ENCODE measurements around the gene PALM. TPM values are rescaled to one million over a fixed set of nuclear protein-coding genes. Genes with fewer than 3 reads are reported as not detected.
A peak's percentile ranks its signal among the peaks of the same experiment; 100 is the strongest.
"Not testable (repeated sequence)": the region's sequence is repeated elsewhere in the genome, so short reads cannot be mapped to it uniquely, and the experiment has no call there.

PALM gene
- total and polyA plus RNA-seq, 7 donors: 4.9 to 17.9 (median 9.5) TPM

GRCh38 chr19:690203-690602 lies 18.5 kb upstream of the PALM start:
- Histone ChIP-seq H3K27me3 (ENCODE audit: insufficient read depth in 3 of 3, low read length in 2 of 3) (peaks cover 0 to 6% (median 4%) of the 10 kb centered on the region in 3 donors), H3K9me3 (no peaks in the 10 kb centered on the region), H3K4me1 (no peaks in the 10 kb centered on the region), H3K27ac (no peak overlapping the region), H3K36me3 (ENCODE audit: insufficient read depth in 1 of 2, low read depth in 1 of 2) (no peaks in the 10 kb centered on the region), H3K4me3 (no peak overlapping the region)
- intact Hi-C loops (cut with DNase I): no loop called here
- ATAC-seq (no peak), DNase-seq (no peak)
- TF ChIP-seq, protein P1, sequence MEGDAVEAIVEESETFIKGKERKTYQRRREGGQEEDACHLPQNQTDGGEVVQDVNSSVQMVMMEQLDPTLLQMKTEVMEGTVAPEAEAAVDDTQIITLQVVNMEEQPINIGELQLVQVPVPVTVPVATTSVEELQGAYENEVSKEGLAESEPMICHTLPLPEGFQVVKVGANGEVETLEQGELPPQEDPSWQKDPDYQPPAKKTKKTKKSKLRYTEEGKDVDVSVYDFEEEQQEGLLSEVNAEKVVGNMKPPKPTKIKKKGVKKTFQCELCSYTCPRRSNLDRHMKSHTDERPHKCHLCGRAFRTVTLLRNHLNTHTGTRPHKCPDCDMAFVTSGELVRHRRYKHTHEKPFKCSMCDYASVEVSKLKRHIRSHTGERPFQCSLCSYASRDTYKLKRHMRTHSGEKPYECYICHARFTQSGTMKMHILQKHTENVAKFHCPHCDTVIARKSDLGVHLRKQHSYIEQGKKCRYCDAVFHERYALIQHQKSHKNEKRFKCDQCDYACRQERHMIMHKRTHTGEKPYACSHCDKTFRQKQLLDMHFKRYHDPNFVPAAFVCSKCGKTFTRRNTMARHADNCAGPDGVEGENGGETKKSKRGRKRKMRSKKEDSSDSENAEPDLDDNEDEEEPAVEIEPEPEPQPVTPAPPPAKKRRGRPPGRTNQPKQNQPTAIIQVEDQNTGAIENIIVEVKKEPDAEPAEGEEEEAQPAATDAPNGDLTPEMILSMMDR (IDR thresholded peaks at IDR 0.05): no peak
- WGBS, 3 donors: 57 to 65% (median 59%) methylated on average over 17 to 18 of the region's 18 CpGs

DNA sequence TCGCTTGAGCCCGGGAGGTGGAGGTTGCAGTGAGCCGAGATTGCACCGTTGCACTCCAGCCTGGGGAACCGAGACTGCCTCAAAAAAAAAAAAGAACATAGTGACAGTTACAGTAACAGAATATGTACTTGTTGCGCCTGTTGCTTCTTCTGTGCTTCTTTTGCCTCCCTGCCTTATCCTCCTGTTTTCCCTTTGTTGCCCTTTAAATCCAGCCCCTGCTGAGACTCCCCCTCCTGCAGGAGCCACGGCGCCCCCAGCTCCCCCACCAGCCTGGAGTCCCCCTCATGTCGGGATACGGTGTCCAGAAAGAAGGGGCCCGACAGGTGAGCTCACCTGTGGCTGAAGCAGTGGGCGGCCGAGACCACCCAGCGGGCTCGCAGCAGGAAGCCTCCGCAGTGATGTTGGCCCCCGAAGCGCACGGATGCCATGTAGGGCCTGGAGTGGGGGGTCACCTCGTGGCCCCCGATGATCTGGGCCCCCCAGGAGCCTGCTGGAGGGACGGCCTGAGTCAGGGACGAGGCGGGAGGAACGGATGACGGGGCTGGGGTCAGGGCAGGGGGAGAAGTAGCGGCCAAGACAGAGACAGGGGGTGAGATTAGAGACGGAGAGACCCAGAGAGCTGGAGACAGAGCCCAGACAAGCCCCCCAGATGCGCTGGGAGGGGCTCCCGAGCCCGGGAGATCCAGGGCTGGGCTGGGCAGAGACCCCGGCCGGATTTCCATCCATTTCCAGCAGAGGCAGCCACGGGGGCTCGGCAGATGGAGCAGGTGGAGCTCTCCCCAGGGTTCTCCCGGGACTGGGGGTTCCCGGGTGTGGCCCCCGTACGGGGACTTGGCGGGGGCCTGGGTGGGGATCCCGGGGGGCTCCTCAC lies 14.0 kb upstream of the PALM start:
- peaks cover 0 to 40% (median 7%) of the 10 kb centered on the region in 3 donors for H3K27me3 ChIP-seq (ENCODE audit: insufficient read depth in 3 of 3, low read length in 2 of 3)
- TF ChIP-seq, protein P1 (IDR thresholded peaks at IDR 0.05): no peak
- DNase-seq (no peak), ATAC-seq (no peak)
- H3K4me1 ChIP-seq: no peaks in the 10 kb centered on the region
- no peak overlapping the region for H3K4me3 ChIP-seq
- no peak overlapping the region for H3K27ac ChIP-seq
- H3K9me3 ChIP-seq: no peaks in the 10 kb centered on the region
- intact Hi-C loops (cut with DNase I): no loop called here
- 33 to 41% (median 35%) methylated on average over 39 to 41 of the region's 41 CpGs for WGBS, 3 donors
- H3K36me3 ChIP-seq (ENCODE audit: insufficient read depth in 1 of 2, low read depth in 1 of 2): no peaks in the 10 kb centered on the region

- intact Hi-C loops (cut with DNase I): no loop called here
- H3K27me3 ChIP-seq (ENCODE audit: insufficient read depth in 3 of 3, low read length in 2 of 3): peaks cover 0 to 41% (median 7%) of the 10 kb centered on the region in 3 donors
- TF ChIP-seq, protein P1 (IDR thresholded peaks at IDR 0.05): no peak
- no peaks in the 10 kb centered on the region for H3K9me3 ChIP-seq
- no peak within 1 kb of the TSS for H3K27ac ChIP-seq
- WGBS, 3 donors: 55 to 66% (median 60%) methylated on average over 30 to 31 of the region's 31 CpGs
- DNase-seq: no peak
- no peaks in the 10 kb centered on the region for H3K36me3 ChIP-seq (ENCODE audit: insufficient read depth in 1 of 2, low read depth in 1 of 2)
- no peak for ATAC-seq
- no peaks in the 10 kb centered on the region for H3K4me1 ChIP-seq
- no peak within 1 kb of the TSS for H3K4me3 ChIP-seq
Measured at GRCh38 chr19:695352-695949, 13.3 kb upstream of the PALM start, which contains the start of gene PRSS57. Gene PRSS57 (minus strand): TSS chr19:695452. CDS start chr19:695430, 22 bp downstream.

GRCh38 chr19:698529-698928 lies 10.2 kb upstream of the PALM start:
- H3K9me3 ChIP-seq; intact Hi-C loops (cut with DNase I); H3K27ac ChIP-seq; H3K4me1 ChIP-seq; H3K4me3 ChIP-seq; H3K36me3 ChIP-seq (ENCODE audit: insufficient read depth in 1 of 2, low read depth in 1 of 2); ATAC-seq; DNase-seq: not testable (repeated sequence)
- peaks cover 0 to 66% (median 9%) of the 10 kb centered on the region in 3 donors for H3K27me3 ChIP-seq (ENCODE audit: insufficient read depth in 3 of 3, low read length in 2 of 3)
- 87 to 91% (median 91%) methylated on average over 15 of the region's 15 CpGs for WGBS, 3 donors

DNA sequence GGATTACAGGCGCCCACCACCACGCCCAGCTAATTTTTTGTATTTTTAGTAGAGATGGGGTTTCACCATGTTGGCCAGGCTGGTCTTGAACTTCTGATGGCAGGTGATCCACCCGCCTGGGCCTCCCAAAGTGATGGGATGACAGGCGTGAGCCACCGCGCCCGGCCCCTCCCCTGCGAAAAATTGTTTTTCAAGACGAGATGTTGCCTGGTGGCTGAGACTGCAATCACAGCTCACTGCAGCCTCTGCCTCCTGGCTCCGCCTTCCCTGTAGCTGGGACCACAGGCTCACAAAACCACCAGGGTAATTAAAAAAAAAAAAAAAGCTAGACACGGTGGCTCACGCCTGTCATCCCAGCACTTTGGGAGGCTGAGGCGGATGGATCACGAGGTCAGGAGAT lies 8.8 kb upstream of the PALM start:
- H3K4me1 ChIP-seq; H3K4me3 ChIP-seq; intact Hi-C loops (cut with DNase I); ATAC-seq; H3K27ac ChIP-seq; H3K36me3 ChIP-seq (ENCODE audit: insufficient read depth in 1 of 2, low read depth in 1 of 2); DNase-seq; H3K9me3 ChIP-seq: not testable (repeated sequence)
- WGBS, 3 donors: 69 to 74% (median 70%) methylated on average over 11 to 13 of the region's 14 CpGs
- H3K27me3 ChIP-seq (ENCODE audit: insufficient read depth in 3 of 3, low read length in 2 of 3): peaks cover 0 to 67% (median 10%) of the 10 kb centered on the region in 3 donors

DNA sequence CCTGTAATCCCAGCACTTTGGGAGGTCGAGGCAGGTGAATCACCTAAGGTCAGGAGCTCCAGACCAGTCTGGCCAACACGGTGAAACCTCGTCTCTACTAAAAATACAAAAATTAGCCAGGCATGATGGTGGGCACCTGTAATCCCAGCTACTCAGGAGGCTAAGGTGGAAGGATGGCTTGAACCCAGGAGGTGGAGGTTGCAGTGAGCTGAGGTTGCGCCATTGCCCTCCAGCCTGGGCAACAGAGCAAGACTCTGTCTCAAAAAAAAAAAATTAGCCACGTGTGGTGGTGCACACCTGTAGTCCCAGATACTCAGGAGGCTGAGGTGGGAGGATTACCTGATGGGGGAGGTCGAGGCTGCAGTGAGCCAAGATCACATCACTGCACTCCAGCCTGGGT lies 5.9 kb upstream of the PALM start:
- Histone ChIP-seq H3K4me3 (peak overlapping the region; percentile 11), H3K27me3 (ENCODE audit: insufficient read depth in 3 of 3, low read length in 2 of 3) (peaks cover 0 to 65% (median 6%) of the 10 kb centered on the region in 3 donors)
- H3K36me3 ChIP-seq (ENCODE audit: insufficient read depth in 1 of 2, low read depth in 1 of 2); H3K27ac ChIP-seq; DNase-seq; H3K9me3 ChIP-seq; H3K4me1 ChIP-seq; ATAC-seq; intact Hi-C loops (cut with DNase I): not testable (repeated sequence)
- 71 to 72% (median 71%) methylated on average over 6 of the region's 6 CpGs for WGBS, 3 donors

All from psoas muscle (tissue), 8 donors.